Ovary (tissue), 3 donors: ENCODE measurements around the gene SLCO1B1.

Experiments
- EP300 ChIP-seq: sonication (generic); formaldehyde crosslinking; IDR thresholded peaks from one replicate; pipeline ENCODE4 v1.6.1; 2017; ENCODE audit warnings: antibody characterized with exemption
- TF ChIP-seq, protein P1 (sequence below), 3 donors: fragments of 450-650 bp in 2 of 3; fragments of 200-600 bp in 1 of 3; IDR thresholded peaks; one replicate each; pipeline versions ENCODE4 v1.5.1 to v1.8.0; 2016 to 2022; ENCODE audit warnings: antibody characterized with exemption in 3 of 3, mild to moderate bottlenecking in 1 of 3
- donor health status: DM: no; HTN: no; CAD: no.

DNA sequence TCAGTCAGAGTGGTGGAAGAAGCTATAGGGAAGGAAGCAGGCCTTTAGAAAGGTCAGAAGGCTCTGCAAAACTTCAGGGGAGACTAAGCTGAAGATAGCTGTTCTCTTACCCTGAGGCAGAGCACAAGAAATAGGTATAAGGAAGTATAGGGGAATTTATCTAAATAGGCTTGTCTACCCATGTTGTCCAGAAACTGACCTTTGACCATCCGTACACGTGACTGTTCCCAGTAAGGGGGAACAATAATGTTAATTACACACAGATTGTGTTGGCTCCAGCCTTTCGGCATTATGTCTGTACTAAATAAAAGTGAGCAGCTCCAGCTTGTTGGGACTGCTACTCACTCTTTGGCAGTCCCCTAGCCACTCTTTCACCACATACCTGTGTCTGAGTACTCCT is 59.0 kb downstream of the SLCO1B1 start:
- TF ChIP-seq, protein P1, sequence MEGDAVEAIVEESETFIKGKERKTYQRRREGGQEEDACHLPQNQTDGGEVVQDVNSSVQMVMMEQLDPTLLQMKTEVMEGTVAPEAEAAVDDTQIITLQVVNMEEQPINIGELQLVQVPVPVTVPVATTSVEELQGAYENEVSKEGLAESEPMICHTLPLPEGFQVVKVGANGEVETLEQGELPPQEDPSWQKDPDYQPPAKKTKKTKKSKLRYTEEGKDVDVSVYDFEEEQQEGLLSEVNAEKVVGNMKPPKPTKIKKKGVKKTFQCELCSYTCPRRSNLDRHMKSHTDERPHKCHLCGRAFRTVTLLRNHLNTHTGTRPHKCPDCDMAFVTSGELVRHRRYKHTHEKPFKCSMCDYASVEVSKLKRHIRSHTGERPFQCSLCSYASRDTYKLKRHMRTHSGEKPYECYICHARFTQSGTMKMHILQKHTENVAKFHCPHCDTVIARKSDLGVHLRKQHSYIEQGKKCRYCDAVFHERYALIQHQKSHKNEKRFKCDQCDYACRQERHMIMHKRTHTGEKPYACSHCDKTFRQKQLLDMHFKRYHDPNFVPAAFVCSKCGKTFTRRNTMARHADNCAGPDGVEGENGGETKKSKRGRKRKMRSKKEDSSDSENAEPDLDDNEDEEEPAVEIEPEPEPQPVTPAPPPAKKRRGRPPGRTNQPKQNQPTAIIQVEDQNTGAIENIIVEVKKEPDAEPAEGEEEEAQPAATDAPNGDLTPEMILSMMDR (IDR thresholded peaks at IDR 0.05): no peak
- TF ChIP-seq EP300: no peak
